Hepatocyte (in vitro differentiated cells): Measurements from ENCODE around the gene AGRN.

Experiments used
- CTCF ChIP-seq: fragments of 200-600 bp; sonication (generic); IDR thresholded peaks from 2 replicates; pipeline ENCODE4 v1.5.1; 2016; ENCODE audit warnings: antibody characterized with exemption, mild to moderate bottlenecking; ENCODE audit not compliant: poor library complexity
- EZH2 ChIP-seq: fragments of 200-600 bp; sonication (generic); IDR thresholded peaks from 2 replicates; pipeline ENCODE4 v1.6.1; 2016; ENCODE audit warnings: antibody characterized with exemption, mild to moderate bottlenecking, borderline replicate concordance

DNA sequence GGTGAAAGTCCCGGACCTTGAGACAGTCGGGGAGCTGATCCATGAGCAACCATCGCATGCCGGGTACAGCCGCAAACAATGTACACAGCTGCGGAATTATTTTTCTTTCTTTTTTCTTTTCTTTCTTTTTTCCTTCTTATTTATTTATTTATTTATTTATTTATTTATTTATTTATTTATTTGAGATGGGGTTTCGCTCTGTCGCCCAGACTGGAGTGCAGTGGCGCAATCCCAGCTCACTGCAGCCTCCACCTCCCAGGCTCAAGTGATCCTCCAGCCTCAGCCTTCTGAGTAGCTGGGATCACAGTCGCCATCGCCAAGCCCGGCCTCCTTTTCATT, 35.5 kb upstream of the AGRN start:
- TF ChIP-seq EZH2 (no peak), CTCF (no peak)
